ENCODE measurements around the gene AFAP1.

The AFAP1 gene

DNA sequence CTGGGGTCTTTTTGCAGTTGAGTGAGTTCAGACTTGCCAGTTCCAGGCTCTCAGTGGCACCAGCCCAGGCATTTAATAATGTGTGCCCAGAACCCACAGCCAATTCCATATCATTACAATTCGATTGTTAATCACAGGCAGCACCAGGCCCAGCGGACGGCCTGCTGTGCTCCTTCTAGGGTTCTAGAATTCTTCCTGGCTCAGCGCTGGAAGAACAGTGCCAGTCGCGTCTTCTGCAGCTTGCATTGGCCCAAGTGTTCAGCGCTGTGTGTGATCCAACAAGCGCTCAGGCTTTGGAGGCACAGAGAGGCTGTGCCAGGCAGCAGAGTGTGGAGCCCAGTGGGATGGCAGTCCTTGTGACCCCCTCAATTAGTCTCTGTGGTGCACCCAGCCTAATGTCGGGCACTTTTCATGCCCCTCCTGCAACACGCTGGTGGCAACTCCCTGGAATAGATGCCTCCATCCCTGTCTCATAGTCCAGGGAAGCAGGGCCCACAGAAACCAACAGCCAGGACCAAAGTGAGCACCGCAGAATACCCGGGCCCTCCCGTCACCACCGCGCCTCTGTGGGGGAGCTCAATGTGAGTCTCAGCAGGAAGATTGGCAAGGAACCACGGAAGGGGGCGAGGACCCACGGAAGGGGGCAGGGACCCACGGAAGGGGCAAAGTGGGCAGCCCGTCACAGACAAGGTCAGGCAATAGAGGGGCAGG lies 193.2 kb downstream of the AFAP1 start:
- TF ChIP-seq, protein P1, sequence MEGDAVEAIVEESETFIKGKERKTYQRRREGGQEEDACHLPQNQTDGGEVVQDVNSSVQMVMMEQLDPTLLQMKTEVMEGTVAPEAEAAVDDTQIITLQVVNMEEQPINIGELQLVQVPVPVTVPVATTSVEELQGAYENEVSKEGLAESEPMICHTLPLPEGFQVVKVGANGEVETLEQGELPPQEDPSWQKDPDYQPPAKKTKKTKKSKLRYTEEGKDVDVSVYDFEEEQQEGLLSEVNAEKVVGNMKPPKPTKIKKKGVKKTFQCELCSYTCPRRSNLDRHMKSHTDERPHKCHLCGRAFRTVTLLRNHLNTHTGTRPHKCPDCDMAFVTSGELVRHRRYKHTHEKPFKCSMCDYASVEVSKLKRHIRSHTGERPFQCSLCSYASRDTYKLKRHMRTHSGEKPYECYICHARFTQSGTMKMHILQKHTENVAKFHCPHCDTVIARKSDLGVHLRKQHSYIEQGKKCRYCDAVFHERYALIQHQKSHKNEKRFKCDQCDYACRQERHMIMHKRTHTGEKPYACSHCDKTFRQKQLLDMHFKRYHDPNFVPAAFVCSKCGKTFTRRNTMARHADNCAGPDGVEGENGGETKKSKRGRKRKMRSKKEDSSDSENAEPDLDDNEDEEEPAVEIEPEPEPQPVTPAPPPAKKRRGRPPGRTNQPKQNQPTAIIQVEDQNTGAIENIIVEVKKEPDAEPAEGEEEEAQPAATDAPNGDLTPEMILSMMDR (IDR thresholded peaks at IDR 0.05), result no peak
- intact Hi-C loops (cut with DNase I; ENCODE audit: low total_unique reads), result no loop called here
- Histone ChIP-seq H3K4me3 (no peak overlapping the region), H3K27me3 (no peaks in the 10 kb centered on the region), H3K9me3 (no peaks in the 10 kb centered on the region), H3K27ac (no peak overlapping the region), H3K36me3 (no peaks in the 10 kb centered on the region), H3K4me1 (peaks cover 0 to 25% (median 10%) of the 10 kb centered on the region in 4 donors)
- no peak for DNase-seq

DNA sequence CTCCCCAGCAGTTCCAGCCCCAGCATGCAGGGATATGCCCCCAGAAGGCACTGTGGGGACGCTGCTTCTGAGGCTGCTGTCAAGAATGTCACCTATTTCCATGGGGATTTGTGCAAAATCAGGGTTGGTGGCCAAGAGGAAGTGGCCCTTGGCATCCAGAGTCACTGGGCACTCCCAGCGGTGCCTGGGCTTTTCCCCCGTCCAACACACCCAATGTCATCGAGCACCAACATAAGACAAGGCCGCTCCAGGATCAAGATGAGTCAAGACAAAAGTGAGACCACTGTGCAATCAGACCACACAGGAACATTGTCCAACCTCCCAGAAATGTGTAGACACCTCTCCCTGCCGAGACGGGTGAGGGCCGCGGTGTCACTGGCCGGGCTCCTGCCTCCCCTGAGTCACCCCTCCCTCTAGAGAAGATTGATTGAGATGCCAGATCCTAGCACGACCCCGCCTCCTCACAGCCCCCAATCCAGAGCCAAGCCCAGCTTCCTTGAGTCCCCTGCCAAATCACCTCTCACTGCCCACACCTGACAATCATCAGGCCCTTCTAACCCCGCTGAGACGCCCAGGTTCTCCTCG lies 194.3 kb downstream of the AFAP1 start:
- Histone ChIP-seq H3K4me1 (peaks cover 0 to 15% (median 1%) of the 10 kb centered on the region in 4 donors), H3K9me3 (no peaks in the 10 kb centered on the region), H3K27ac (no peak overlapping the region), H3K27me3 (no peaks in the 10 kb centered on the region), H3K36me3 (no peaks in the 10 kb centered on the region), H3K4me3 (no peak overlapping the region)
- intact Hi-C loops (cut with DNase I; ENCODE audit: low total_unique reads), result no loop called here
- TF ChIP-seq, protein P1 (IDR thresholded peaks at IDR 0.05), result no peak
- DNase-seq, result no peak

DNA sequence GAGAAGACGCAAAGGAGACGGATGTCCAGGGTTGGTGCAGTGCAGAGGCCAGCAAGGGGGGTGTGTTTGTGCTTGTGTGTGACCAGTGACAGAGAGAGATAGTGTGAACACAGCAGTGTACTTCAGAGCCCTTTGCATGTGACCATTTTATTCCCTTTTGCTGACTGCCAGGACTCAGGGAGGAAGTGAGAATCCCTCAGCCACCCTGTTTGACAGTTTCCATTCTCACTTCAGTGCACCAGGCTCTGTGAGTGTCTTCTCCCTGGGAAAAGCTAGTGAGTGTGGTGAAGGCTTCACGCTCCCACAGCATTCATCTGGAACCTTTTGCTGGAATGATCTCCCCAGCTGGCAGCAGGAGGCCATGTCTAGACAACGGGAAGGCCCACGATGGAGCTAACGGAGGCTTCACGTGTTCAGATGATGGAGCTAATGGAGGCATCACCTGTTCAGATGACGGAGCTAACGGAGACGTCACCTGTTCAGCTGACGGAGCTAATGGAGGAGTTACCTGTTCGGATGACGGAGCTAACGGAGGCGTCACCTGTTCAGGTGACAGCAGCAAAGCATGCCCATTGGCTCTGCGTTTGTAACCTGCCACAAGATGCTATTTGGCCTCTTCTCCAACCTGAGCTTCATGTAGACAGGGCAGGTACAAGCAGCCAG lies 195.4 kb downstream of the AFAP1 start:
- Histone ChIP-seq H3K4me1 (peaks cover 0 to 9% (median 0%) of the 10 kb centered on the region in 4 donors), H3K4me3 (no peak overlapping the region), H3K9me3 (no peaks in the 10 kb centered on the region), H3K36me3 (no peaks in the 10 kb centered on the region), H3K27ac (no peak overlapping the region), H3K27me3 (no peaks in the 10 kb centered on the region)
- TF ChIP-seq, protein P1 (IDR thresholded peaks at IDR 0.05), result no peak
- intact Hi-C loops (cut with DNase I; ENCODE audit: low total_unique reads), result no loop called here
- no peak for DNase-seq

DNA sequence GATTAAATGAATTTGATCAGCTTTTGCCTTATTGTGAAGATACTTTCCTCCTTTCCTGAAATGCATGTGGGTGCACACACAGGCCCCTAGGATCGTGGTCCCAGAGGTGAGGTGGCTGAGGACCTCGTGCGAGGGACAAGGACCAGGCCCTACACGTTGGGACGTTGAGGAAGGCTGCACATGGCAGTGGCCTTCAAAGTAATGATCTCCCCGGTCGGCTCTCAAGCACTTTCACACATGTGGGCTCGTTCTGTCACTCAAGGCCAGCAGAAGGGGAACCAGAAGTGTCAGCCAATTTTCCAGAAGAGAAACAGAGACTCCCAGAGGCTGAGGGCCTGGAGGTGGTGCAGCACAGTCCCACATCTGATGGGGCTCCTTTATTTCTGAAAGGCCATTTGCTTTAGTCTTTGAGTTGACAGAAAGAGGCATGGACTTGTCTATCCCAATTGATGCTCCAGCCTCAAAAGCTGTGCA lies 196.8 kb downstream of the AFAP1 start:
- peaks cover 0 to 9% (median 0%) of the 10 kb centered on the region in 4 donors for H3K4me1 ChIP-seq
- intact Hi-C loops (cut with DNase I; ENCODE audit: low total_unique reads), result no loop called here
- peaks cover 0 to 4% (median 3%) of the 10 kb centered on the region in 3 donors for H3K36me3 ChIP-seq
- TF ChIP-seq, protein P1 (IDR thresholded peaks at IDR 0.05), result no peak
- H3K27me3 ChIP-seq, result no peaks in the 10 kb centered on the region
- no peaks in the 10 kb centered on the region for H3K9me3 ChIP-seq
- no peak overlapping the region for H3K27ac ChIP-seq
- no peak overlapping the region for H3K4me3 ChIP-seq
- DNase-seq, result no peak

DNA sequence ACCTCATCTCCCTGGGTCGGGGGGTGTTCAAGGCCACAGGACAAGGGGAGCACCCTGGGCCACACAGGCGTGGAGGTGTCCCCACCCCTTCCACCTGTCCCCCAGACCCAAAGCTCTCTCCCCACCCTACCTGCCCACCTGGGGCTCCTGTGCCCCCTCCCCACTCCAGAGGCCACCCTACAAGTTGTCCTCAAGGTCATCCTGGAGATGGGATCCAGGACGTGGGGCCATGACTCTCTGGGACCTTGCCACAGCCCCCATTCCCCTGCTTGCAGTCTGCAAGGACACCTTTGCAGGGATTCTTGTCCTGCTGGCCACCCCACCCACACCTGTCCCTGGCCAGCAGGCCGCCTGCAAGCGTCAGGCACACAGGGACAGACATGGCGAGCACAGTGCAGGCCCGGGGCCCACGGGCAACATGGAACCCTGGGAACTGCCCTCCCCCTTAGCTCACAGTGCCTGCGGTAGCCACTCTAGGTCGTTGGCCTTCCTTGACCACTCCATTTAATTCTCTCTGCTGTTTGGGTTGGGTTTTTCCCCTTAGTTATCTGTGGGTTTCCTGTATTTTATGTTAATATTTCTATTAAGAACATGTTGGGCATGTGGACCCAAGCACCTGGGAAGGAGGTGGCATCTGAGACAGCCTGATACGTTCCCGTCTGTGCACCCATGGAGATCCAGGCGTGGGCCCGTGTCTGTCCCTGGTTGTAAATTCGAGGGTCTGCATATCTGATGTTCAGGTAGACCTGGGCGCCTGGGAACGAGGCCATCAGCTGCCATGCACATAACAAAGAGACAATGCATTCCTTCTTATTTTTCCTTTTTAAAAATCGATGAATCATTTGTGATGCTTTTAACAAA lies 197.5 kb downstream of the AFAP1 start:
- H3K4me3 ChIP-seq, result no peak overlapping the region
- H3K27ac ChIP-seq, result no peak overlapping the region
- no peaks in the 10 kb centered on the region for H3K27me3 ChIP-seq
- TF ChIP-seq, protein P1 (IDR thresholded peaks at IDR 0.05), result no peak
- DNase-seq, result no peak
- H3K4me1 ChIP-seq, result peaks cover 0 to 9% (median 0%) of the 10 kb centered on the region in 4 donors
- no peaks in the 10 kb centered on the region for H3K9me3 ChIP-seq
- H3K36me3 ChIP-seq, result peaks cover 0 to 8% (median 7%) of the 10 kb centered on the region in 3 donors
- intact Hi-C loops (cut with DNase I; ENCODE audit: low total_unique reads), result no loop called here
